HG02884 (cell line): Measurements from ENCODE around the gene RING1.
A peak's percentile ranks its signal among the peaks of the same experiment; 100 is the strongest.

Source experiments
- ATAC-seq: cut with Tn5 transposase; IDR thresholded peaks from one replicate; pipeline ENCODE4 v1.9.1; 2021; ENCODE audit warnings: mild to moderate bottlenecking, moderate library complexity; ENCODE audit not compliant: unreplicated experiment

RING1 gene

GRCh38 chr6:33208091-33208967 is at the start of gene RING1:
Gene RING1 (plus strand): TSS chr6:33208500. CDS start chr6:33208823, 323 bp downstream.
- no peak for ATAC-seq

GRCh38 chr6:33160096-33160495 is 48.2 kb upstream of the RING1 start:
- no peak for ATAC-seq

DNA sequence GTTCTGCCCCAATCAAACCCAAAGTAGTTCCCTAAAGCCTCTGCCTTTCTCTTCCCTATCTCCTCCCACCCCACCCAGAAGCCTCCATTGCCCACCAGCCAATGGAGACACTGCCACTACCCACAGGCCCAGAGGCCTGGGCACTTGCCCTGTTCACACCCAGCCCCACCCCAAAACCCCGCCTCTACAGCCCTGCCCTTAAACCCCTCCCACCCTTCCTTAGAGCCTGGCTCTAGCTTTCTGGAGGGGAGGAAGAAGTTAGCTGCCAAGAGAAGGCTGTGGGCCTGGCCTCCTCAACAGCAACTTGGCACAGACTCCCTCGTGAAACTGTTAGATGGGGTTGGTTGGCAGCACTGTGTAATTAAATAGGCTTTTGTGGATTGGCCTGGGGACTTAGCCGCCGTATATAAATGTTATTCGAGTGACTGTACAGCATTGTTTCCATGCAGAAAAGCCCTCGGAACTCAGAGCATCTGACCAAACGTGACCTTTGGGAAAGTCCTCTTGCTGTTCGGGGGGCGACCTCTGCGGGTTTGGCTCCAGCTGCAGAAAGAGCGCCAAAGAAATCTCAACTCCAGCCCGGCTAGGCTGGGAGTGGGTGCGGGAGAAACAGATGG is 47.5 kb upstream of the RING1 start:
- ATAC-seq: no peak

DNA sequence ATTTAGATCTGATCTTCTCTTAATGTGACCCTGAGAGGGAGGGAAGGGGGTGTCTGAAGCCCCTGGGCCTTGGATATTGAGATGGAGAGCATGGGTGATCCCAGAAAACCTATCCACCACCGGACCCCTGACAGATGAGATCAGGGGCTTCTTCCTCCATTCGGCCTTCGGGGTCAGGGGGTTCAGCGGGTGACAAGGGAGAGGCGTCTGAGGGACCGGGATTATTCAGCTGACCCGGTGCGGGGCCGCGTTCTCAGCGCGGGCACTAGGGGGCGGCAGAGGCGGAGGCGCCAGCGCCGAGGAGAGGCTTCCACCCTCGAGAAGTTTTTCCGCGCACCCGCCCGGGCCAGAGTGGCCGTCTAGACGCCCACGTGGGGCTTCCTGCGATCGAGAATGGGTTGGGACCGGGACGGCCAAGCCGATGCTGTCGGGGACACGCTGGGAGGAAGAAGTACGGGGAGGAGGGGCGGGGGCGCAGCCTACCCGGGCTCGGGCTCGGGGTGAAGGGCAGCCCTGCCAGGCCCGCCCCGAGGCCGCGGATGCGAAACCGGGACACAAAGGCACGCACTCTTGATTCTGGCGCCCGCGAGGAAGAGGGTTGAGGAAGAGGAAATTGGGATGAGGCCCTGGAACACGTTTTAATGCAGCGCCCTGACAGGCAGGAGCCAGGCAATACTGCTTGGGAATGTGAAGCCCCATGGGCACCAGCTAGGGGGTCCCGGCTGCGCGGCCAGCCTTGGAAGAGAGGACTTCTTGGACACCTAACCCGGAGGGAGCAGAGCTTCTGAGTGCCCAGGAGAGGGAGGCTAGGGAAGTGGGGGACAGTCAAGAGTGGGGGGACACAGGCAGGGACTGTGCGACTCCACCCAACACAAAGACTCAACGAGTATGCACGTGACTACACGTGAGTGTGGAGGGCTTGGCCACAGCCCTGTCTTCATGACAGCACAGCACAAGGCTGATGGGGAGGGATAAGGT is 46.7 kb upstream of the RING1 start:
- peak; percentile 48 for ATAC-seq

DNA sequence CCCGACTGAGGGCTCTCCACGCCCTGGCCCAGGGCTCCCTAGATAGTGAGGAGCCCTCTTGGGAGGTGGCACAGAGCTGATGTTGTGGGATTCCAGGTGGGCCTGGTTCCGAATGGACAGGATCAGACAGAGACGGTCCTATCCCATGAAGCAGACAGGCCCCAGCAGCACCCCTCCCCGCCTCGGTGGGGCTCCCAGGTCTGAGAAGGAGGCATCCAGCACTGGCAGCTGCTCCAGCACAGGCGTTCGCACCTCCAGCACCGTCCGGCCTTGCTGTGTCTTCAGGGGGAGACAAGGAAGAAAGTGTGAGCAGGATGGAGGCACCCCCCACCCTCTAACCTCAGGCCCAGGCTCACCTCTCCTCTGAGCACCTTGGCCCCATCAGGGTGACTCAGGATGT is 44.8 kb upstream of the RING1 start:
- no peak for ATAC-seq

- ATAC-seq: no peak
These were observed 44.1 kb upstream of the RING1 start for GRCh38 chr6:33164176-33164575.

DNA sequence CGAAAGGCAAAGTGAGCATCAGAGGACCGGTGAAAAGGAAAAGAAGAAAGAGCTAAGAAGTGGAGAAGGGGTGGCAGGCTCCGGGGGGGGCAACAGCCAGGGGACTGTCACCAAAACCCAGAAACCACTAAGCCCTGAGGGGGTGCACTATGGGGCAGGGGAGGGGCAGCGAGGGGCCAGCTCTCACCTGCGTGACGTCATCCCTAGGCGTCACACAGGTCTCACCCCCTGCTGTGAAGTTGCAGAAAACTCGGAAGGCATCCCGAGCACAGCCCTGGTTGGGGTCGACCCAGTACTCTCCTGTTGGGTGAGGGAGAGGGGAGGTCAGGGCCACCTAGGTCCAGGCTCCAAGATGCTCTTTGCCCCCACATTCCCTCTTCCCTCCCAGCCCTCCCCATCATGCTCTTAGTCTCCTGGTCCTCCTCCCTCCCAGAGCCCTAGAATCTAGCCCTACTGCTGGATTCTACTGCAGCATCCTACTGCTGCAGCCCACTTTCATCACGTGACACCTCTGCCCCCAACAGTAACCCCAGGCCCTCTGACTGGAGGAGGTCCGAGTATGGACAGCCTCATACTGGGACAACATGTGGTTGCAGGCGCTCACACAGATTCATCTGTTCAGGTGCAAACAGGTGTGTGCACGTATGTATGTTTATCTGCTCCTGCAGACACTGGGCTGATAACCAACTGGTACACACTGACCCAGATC is 43.5 kb upstream of the RING1 start:
- no peak for ATAC-seq

- ATAC-seq: no peak
These were observed 42.6 kb upstream of the RING1 start for GRCh38 chr6:33165581-33166258.

DNA sequence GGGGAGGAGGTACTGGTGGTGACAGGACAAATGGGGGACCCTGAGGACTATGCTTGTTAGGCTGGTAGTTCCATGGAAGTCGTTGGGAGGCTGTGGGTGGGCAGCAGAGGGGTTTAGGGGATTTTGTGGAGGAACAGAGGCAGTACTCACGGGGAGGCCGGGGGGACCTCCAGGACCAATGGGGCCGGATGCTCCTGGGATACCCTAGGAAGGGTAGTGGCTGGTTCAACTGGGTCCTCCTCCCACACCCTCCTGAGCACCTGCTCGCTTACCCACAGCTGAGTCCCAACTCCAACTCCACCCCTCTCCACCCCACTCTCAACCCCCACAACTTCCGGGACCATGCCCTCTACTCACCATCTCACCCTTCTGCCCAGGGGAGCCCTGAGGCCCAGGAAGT is 41.9 kb upstream of the RING1 start:
- no peak for ATAC-seq

GRCh38 chr6:33166811-33167210 is 41.5 kb upstream of the RING1 start:
- no peak for ATAC-seq

DNA sequence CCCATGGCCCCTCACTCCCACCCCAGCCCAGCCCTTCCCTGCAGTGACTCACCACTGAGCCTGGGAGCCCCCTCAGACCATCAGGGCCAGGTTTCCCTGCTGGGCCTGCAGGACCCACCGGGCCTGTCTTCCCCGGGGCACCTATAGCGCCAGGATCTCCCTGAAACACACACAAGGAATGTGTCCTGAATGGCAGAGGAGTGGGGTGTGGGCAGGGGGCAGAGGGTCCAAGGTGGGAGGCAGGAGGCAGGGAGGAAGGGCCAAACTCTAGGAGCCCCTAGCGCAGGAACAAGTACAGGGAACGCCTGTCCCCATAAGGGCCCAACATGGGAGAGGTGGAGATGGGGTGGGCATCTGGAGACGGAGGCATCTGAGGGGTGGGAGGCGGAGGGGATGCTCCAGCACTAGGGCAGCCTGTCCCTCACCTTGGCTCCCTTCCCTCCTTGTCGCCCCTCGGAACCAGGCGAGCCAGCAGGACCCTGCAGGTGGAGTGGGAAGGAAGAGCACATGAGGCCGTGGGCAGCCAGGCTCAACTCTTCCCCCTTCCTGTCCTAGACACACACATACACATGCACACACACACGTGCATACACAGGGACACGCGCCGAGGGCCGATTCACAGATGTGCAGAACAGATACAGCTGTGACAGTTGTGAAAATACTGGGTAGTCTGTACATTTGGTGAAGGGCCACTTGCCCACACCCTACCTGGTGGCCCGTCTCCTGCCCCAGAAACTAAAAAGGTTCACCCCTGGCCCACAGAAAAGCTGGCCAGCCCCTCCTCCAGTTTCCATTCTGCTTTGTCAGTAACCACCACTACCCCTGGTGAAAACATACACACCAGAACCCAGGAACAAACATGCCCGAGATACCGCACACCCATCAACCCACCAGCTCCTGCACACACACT is 40.7 kb upstream of the RING1 start:
- no peak for ATAC-seq

- no peak for ATAC-seq
These were observed 40.1 kb upstream of the RING1 start for GRCh38 chr6:33168284-33168601.

DNA sequence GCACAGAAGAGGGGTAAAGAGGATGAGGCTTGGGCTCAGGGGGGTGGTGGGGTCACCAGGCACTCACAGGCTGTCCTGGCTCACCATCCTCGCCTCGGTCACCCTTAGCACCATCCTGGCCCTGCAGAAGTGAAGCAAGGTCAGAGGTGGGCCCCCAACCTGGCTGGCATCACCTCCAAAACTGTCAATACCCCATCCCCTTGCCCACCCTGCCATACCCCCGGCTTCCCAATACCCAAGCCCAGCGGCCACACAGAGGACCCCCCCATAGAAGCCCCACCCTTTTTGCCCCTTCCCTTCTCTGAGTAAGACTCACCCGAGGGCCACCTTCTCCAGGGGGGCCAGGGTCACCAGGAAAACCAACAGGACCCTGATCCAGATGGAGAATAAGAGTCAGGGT is 39.7 kb upstream of the RING1 start:
- no peak for ATAC-seq

GRCh38 chr6:33169291-33170175 is 38.8 kb upstream of the RING1 start:
- ATAC-seq: no peak

DNA sequence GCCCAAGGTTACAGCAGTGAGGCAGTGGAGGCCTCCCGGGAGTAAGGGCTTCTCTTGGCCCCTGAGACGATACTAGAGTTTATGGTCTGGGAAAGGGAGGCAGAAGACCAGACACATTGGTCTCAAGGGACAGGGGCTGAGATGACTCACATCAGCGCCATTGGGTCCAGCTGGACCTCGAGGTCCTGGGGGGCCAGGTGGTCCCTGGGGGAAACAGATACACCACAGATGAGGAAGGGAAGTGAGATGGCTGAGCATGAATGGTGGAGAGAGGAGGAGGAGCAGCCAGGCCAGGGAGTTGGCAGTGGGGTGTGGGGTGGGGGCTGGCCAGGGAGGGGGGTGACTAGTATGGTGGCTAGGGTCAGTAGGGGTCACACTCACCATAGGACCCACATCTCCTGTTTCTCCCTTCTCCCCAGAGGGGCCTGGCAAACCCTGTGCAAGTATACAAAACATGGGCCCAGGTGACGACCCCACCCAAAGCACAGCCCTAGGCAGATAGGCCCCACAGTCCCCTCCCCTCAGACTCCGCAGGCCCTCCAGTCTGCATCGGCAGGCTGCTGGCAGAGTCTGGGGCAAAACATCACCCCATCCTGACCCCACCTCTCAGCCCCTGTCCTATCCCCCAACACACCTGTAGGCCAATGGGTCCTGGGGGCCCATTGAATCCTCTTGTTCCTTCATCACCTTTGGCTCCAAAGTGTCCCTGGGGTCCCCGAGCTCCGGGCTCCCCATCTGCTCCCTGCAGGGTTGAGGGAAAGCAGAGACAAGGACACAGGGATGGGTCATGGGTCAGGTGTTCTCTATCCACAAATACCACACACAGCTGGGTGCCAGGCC is 37.9 kb upstream of the RING1 start:
- no peak for ATAC-seq

DNA sequence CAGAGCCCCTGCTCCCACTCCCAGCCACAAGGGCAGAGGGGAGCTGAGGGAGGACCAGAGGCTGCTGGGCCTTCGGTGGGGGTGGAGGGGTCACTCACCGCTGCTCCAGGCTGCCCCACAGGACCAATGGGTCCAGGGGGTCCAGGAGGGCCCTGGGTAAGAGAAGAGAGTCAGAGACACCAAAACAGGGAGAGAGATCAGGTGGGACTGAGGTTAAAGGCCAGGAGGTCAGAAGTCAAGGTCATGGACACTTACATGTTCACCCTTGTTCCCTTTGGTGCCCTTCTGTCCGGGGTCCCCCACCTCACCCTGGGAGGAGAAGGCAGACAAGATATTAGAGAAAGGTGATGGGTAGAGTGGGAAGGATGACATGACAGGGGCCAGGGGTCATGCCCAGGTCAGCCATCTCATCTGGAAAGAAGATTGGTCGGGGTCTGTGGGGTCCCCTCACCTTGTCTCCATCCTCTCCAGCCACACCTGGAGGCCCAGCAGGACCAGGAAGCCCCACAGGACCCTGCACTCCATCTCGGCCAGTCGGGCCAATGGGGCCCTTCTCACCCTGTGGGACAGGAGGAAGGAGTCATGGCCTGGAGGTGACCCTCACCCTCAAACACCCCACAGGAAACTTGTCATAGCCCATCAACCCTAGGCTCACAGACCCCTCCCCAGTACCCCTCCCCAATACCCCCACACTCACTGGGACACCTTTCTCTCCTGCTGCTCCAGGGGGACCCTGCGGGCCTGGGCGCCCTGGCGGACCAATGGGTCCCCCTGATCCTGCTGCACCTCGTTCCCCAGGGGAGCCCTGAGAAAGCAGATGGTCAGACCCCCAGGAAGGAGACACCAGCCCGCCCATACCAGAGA is 37.1 kb upstream of the RING1 start:
- ATAC-seq: no peak
